GM18507 (cell line): Measurements from ENCODE around the gene ABCB10.
A peak's percentile ranks its signal among the peaks of the same experiment; 100 is the strongest.
"Not testable (repeated sequence)": the region's sequence is repeated elsewhere in the genome, so short reads cannot be mapped to it uniquely, and the experiment has no call there.

Experiments used
- DNase-seq: peaks from one replicate; pipeline ENCODE4 v3.0.0; 2011; ENCODE audit warnings: low read depth; ENCODE audit not compliant: insufficient read length; ENCODE audit errors: extremely low spot score
- FAIRE-seq: peaks from 2 replicates; lab custom pipeline; 2011; peaks lifted over from hg19 to GRCh38; lab: Jason Lieb, UNC

ABCB10 gene

DNA sequence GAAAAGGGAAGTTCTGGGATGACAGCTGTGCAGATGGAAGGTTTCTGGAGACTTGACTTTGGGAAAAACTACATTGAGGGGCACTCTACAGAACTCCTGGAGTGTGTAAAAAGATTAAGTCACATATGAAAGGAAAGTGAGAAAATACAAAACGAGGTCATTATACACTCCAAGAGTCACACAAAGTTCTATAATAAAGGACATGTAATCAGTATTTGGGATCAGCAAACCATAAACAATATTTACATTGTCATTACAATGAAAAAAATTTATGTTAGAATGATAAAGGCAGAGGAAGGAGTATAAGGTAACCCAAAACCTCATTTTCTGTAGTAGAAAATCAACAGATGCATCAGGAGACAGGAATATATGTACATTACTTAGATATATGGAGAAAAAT lies 73.2 kb downstream of the ABCB10 start:
- FAIRE-seq (no peak), DNase-seq (no peak)

- DNase-seq (no peak), FAIRE-seq (no peak)
Observed at GRCh38 chr1:229482511-229482910, 76.0 kb downstream of the ABCB10 start.

- no peak for DNase-seq
- no peak for FAIRE-seq
Observed at GRCh38 chr1:229480495-229480894, 78.0 kb downstream of the ABCB10 start.

GRCh38 chr1:229479660-229480399 lies 78.7 kb downstream of the ABCB10 start:
- DNase-seq (peak; percentile 39), FAIRE-seq (peak; percentile 98)

DNA sequence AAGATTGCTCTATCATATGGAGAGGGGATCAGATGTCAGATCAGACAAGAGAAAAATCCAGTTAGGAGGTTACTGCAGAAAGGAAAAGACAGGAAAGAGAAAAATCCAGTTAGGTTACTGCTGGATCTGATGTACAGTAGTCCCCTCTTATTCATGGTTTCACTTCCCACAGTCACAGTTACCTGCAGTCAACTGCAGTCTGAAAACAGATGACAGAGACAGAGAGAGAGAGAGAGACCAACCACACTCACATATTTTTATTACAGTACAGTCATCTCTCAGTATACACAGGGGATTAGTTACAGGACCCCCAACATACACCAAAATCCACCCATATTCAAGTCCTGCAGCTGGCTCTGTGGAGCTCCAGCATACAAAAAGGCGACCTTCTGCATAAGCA lies 79.7 kb downstream of the ABCB10 start:
- DNase-seq: no peak
- peak; percentile 95 for FAIRE-seq

- FAIRE-seq, DNase-seq: not testable (repeated sequence)
Observed at GRCh38 chr1:229475859-229476258, 82.6 kb downstream of the ABCB10 start.

DNA sequence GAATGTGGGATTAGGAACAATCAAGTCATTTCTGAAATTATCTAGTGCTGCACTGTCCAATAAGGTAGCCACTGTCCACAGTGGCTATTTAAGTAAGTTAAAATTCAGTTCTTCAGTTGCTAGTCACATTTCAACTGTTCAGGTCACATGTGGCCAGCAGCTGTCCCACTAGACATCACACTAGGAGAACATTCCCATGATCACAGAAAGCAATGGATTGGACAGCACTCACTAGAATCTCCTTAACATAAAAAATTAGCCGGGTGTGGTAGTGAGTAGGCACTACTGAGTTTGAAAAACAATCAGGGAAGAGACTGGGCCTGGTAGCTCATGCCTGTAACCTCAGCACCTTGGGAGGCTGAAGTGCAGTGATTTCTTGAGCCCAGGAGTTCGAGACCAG lies 84.0 kb downstream of the ABCB10 start:
- no peak for FAIRE-seq
- no peak for DNase-seq

DNA sequence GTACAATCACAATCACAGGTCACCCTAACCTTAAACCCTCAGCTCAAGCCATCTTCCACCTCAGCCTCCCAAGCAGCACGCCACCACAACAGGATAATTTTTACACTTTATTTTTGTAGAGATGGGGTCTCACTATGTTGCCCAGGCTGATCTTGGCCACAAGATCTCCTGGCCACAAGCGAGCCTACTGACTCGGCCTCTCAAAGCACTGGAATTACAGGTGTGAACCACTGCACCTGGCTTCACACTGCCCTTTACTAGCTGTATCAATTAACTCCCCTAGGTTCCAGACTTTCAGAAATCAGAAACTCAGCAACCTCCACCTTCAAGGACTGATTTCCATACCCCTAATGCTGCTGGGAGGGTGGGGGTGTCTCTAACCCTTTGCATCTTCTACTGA lies 87.3 kb downstream of the ABCB10 start:
- FAIRE-seq (no peak), DNase-seq (no peak)

- no peak for DNase-seq
- no peak for FAIRE-seq
Observed at GRCh38 chr1:229470406-229471043, 88.0 kb downstream of the ABCB10 start.

- no peak for FAIRE-seq
Observed at GRCh38 chr1:229466887-229467286, 91.6 kb downstream of the ABCB10 start.

More at GRCh38 chr1:229466887-229467286, 91.6 kb downstream of the ABCB10 start:
- no peak for DNase-seq
